Kidney glomerular epithelial cell (primary cell): ENCODE measurements around the gene GABBR2.

Experiments
- DNase-seq: peaks from one replicate; lab custom pipeline; 2025; lab: John Stamatoyannopoulos, UW

The GABBR2 gene

DNA sequence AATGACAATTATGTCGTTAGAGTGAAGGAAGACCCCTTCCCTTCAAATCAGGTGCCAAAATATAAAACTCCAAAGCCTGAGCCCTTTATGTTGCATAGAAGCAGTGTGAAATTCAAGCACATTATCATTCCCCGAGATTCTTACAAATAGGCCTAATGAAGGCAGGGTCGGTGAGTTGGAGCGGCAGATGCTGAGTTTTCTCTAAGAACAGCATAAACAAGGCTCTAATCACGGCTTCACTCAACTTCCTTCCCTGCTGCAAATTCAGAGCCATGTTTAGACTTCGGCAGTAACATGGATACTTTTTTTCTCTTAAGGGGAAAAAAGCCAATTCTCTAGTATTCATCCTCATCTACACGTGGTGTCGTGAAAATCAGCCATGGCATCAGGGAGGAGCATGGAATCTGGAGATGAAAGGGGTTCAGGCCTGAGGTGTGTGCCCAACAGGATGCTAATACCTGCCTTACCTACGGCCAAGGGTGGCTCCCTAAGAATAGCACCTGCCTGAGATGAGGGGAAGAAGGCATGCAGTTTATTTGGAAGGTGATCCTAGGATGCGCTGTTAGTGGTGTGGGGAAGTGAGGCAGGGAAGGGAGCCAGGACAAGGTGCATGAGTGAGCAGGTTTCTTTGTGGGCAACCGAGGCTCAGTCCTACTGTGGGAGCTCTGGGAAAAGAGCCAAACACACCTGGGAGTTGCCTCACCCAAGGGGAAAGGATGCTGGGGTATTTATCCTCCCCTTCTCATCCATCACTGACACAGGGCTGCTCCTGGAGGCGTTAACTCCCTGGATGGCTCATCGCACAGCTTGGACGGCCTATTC is 306.5 kb downstream of the GABBR2 start:
- no peak for DNase-seq

DNA sequence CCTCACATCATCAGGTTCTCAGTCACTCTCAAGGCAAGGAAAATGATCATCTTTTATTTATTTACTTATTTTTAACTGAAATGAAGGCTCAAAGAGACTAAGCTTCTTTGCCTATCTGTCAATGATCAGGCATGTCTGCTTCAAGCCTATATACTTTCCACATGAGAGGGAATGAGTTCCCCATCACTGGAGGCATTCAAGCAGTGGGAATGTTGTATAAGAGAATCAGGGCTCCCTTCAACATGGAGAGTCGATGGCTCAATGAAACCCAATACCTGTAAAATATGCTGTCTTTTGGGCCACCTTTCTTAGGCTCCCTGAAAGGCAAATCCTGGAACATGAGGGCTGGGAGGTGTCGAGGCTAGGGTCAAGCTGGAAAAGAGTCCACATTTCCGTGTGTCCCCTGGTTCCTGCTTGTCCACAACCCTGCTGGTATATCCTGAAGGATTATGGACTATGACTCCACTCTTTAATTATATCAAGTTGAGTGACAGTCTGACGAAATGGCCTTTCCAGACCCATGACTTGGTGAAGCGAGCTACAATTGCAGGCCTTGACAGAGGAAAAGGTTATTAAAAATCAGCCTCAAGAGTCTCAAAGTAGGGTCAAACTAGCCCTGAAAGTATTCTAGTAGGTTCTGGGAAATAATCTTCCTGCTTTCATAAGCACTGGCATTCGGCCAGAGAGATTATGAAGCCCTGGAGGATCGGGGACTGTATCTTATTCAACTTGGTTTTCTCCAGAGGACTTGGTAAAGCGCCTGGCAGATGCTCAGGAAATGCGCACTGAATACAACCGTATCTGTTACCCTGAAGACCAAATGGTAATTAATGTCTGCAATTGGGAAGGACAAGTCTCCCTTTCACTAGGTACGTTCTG is 307.4 kb downstream of the GABBR2 start:
- no peak for DNase-seq

DNA sequence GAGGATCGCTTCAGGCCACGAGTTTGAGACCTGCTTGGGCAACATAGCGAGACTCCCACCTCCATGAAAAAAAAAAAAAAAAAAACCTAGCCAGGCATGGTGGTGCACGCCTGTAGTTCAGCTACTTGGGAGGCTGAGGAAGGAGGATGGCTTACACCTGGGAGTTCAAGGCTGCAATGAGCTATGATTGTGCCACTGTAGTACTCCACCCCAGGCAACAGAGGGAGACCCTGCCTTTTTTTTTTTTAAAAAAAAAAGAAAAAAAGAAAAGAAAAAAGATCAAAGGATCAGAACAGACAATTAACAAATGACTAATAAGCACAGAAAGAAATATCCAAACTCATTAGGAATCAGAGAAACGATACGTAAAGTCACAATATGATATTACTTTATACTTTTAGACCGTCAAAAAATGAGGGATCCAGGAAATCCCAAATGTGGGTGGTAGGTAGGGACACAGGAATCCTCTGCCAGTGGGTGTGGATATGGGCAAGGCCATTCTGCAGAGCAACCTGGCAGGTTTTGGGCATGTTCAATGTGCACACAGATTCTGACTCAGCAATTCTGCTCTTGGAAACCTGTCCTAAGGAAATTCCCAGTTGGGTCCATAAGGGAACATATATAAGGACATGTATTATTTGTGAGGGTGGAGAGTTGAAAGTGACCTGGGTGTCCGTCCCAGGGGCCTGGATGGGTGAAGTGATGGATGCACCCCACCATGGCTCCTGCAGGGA is 308.6 kb downstream of the GABBR2 start:
- no peak for DNase-seq

DNA sequence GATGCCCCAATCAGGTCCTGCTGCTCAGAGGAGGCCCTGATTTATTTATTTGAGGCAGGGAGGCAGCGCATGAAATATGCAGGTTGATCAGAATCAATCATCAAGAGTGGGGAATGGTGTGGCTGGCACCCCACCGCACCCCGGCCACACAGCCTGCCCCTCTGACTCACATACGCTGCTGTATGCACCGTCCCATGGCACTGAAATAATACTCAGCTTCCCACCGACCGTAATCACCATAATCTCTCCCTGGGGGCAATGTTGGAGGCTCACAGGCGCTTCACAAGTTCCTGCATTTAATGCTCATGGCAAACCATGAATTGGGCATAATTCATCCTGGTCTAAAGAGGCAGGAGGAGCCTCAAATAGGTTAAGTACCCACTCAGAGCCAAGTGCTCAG is 312.1 kb downstream of the GABBR2 start:
- DNase-seq: no peak

DNA sequence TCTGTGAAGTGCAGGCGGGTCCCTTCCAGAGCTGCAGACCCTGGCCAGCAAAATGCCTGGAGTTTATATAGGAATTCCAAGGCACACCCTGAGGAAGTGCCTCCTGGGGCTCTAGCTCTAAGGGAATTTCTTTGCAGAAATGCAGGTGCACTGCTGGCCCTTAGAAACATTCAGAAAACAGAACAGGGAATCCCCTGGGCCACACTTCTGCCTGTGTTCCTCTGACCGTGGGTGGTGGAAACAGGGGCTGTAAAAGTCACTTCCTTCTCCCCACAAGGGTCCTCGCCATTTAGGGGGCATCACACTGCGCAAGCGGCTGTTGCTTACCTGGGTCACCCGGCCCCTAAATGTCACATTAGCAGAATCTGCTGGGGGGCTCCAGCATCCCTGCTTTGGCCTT is 312.5 kb downstream of the GABBR2 start:
- DNase-seq: no peak

DNA sequence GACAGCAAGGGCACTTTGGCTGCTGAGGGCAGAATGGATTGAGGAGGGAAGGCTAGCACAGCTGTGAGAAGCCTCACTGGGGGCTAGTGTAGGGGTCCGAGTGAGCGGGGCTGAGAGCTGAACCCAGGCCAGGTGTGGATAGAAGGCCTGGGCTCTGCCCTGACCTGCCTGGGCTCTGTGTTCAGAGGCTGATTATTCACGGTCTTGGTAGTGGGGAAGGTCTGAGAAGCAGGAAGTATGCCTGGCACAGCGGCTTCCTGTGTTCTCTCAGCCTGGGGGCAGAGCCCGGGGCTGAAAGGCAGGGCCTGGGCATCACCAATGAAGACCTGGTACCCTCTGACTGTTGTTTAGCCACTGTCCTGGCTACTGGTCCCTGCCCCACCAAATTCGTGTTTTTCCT is 316.9 kb downstream of the GABBR2 start:
- DNase-seq: no peak

DNA sequence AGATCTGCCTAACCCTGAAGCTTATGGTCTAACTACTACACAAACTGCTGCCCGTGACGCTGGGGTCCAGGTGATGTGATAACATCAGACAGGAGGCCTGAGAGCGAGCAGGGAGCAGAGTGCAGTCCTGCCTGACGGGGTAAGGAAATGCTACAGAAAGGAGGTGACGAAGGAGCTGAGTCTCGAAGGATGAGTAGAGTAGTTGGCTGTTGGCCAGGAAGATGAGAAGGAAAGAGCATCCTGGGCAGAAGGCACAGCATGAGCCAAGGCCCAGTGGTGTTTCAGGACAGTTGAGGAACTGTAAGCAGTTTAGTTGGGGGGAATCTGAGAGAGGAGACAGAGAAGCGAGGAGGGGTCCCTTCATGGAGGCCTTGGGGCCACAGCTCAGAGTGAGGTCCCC is 317.3 kb downstream of the GABBR2 start:
- DNase-seq: no peak

DNA sequence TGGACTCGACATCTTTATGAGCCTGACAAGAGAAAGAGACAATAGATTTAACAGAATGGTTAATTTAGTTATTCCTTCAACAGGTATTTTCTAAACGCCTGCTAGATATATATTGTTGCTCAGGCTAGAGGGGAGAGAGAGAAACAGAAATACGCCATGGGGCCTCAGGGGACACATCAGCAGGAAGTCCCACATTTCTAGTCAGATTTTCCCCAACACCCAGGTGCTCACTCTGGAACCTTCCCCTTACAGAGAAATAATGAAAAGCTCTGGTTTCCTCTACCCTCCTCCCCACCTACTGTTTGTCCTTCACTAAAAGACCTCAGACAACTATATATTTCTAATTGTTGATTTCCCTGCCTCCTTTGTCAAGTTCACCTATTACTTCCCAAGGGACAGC is 323.0 kb downstream of the GABBR2 start:
- DNase-seq: no peak

DNA sequence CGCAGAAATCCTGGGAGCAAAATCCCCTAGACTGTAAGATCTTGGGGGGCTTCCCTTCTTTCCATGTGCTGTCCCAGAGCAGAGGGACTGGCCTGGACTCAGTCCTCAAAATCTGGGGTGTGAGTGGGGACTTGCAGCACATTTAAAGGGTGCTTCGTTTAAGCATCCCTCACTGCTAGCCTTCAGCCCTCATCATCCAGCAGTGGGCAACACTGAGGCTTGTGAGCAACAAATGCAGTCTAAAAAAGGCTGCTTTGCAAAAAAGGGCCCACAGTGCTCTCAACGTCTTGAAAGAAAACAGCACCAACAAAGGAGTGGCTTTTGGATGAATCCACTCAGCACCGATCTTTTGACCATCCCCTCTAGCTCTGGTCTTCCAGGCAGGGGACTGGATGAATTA is 325.0 kb downstream of the GABBR2 start:
- no peak for DNase-seq

DNA sequence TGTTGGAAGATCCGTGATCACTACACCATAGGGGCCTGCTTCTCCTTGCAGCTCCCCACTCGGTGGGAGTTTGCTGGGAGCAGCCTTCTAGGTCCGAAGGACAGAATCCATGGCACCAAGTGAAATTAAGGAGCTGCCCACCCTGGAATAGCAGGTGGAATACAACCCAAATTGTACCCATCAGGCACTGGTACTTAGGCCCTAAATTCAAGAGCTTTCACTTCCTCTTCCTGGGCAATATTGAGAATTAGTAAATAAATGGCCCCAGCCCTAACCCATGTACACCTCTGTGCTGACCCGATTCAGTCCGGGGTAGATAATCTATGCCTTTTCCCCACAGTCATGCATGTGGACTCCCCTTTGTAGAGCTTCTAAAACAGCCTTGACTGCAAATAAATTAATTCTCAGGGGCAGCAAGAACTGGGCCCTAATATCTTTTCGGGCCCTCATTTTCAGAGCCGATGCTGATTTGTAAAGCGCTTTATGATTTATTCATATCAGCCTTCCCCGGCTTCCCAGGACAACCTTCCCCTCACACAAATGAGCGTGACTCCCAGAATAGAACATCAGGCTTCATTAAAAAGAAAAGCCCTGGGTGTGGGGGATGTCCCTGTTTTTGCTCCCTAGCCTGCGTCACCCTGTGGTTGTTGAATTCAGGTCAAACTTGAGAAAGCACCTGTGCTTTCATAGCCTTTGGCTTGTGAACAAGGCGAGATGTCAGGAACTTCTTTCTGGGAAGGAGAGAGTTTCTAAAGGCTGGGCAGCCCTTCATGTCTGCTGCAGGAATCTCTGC is 327.2 kb downstream of the GABBR2 start:
- DNase-seq: no peak

DNA sequence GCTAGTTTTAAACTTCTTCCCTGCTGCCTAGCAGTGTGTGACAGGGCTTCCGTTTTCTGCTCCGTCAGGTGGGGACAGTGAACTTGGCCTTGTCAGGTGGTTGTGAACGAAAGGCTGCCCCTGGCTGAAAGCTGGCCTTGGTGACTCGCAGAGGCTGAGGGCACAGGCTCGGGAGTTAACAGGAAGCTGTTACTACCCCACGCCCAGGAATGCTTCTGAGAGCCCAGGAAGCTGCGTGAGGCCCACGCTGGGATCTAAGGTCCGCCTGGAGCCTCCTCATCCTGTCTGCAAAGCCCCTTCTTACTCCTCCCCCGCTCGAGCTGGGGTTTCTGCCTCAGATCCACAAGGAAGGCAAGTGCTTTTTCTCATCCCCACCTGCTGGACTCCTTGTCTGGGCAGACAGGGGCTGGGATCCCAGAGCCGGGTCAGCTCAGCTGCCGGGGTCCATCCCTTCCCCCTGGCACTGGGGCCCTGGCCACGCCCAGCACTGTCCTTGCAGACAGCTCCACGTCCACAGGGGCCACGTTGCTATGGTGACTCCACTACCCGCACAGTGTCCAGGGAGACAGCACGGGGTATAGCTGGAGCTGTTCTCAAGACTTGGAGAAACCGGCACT is 328.6 kb downstream of the GABBR2 start:
- peak; percentile 38 for DNase-seq

DNA sequence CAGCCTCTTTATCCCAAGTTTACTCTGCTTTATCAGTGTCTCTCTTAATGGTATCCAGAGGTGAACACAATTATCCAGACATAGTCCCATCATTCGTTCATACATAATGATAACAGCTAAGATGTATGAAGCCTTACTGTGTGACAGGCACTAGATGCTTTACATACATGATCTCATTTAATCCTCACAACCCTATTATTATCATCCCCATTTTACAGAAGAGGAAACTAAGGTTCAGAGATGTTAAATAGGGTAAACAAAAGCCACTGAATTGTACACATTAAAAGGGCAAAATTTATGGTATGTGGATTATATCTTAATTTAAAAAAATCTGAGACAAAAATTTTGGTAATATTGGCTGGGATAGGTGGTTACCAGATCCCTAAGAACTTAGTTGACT is 329.2 kb downstream of the GABBR2 start:
- DNase-seq: no peak

DNA sequence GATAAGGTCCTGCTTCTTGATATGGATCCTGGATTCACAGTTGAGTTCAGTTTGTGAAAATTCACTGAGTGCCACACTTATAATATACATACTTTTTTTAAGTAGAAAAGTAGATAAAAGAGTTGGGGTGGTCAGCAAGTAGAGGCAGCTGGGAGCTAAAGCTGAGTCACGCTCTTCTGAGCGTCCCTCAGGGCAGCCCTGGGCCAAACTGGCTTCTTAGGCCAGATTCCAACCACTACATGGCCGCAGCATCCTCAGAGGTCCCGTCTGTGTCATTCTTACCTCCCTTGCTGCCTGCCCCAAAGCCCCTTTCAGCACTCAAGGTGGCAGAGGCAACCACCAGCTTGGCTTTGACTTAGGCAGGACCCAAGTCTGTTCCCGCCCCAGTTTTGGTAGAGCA is 329.9 kb downstream of the GABBR2 start:
- DNase-seq: no peak

DNA sequence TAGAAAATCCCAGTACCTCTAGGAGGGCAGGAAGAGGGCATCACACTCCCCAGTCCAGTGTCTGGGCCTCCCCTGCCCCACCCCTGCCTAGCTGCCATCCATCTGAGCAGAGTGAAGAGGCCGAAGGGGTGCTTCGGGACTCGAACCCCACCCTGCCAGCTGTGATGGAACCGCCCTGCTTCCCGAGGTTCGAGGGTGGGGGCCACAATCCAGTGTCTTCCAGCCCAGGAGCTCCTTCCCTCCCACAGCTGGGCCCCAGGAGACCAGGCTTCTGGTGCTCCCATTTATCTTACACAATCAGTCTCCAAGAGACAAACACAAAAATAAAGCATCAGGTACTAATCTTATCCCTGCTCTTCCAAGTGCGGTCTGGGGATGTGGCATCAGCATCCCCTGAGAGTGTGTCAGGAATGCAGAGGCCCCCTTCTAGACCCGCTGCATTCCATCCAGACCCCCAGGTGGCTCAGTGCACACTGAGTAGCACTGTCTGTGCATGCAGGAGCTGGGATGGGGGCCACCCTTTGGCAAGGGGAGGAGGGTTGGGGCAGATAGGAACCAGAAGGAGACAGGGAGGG is 330.4 kb downstream of the GABBR2 start:
- DNase-seq: no peak

DNA sequence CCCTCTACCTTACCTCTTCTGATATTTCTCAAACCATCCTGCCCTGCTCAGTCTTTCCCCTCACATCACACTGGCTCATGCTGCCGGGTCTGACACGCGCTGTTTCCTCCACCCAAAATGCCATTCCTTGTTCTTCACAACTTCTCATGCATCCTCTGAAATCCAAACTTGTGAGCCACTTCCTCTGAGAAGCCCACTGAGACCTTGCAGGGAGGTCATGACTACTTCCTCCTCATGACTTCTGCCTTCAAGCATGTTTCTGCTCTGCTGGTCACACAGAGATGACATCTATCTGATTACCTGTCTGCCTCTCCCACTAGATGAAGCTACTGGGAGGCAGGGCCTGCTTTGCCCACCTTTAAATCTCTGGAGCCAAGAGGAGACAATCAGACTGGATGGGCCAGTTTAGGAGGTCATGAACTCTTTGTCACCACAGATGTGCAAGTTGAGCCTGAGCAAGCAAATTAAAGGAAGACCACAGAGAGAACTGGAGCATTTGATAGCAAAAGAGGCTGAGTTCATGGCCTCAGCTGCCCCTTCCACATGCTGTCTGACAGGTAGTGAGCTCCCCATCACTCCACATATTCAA is 333.5 kb downstream of the GABBR2 start:
- peak; percentile 82 for DNase-seq

DNA sequence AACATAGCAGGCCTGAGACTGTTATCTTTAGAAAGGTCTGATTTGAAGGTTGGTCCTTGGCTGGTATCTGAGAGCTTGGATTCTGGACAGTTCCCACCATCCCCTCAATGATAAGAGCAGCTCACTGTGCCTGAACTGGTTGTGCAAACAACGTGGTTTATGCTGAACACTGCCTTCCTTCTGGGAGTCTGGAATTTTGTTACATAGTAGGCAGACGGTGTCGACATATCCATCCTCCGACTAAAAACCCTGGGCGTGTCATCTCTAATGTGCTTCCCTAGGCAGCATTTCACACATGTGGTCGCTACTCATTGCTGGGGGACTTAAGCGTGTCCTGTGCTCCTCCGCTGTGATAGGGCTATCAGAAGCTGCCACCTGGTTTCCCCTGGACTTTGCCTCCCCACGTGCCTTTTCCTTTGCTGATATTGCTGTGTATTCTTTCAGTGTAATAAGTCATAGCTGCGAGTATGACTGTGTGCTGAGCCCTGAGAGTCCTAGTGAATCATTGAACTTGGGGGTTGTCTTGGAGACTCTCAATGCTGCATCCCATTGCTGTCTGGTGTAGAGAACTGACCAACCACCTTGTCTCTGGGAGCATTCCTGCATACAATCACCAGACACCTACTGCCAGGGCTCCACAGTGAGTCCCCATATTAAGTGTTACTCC is 334.2 kb downstream of the GABBR2 start:
- DNase-seq: peak; percentile 93

DNA sequence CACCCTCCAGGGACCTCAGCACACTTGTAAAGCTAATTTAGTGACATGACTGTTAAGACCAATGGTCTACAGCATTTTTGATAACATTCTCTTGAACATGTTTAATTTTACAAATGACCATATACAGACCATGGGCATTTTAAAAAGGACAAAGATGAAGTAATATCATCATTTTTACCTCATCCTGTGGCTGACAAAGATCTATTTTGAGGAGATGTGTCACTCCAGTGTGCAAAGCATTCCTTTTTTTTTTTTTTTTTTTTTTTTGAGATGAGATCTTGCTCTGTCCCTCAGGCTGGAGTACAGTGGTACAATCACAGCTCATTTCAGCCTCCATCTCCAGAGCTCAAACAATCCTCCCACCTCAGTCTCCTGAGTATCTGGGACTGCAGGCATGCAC is 335.1 kb downstream of the GABBR2 start:
- DNase-seq: peak; percentile 5

DNA sequence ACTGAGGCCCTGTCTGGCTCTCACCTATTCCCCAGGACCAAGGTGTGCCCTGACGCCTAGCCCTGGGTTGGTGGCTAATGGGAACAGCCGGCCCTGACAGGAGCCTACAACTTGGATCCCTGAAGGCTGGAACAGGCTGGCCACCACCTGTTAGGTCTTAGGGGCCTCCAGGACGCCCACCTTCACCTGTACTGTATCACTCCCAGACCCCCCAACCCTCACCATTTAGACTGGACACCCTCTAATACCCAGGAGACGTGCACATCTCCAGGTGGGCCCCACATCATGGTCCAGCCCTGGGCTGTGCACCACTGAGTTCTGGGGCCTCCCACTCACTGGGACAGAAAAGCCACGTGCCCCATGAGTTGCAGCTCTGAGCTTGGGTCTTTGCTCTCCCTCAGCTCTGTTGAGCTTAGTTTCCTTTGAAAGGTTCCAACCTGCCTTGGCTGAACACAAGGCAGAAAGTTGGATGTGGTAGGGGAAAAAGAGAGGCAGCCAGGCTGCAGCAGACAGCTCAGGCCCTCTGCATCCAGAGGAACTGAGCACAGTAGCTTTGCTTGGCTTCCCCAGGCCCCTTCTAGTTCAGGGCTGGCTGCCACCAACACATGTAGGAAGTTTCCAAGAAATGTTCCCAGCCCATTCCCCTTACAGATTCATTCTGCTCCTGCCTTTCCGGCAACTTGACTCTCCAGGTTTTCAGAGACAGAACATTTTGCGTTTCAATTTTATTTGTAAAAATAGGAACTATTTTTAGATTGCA is 336.5 kb downstream of the GABBR2 start:
- DNase-seq: no peak

DNA sequence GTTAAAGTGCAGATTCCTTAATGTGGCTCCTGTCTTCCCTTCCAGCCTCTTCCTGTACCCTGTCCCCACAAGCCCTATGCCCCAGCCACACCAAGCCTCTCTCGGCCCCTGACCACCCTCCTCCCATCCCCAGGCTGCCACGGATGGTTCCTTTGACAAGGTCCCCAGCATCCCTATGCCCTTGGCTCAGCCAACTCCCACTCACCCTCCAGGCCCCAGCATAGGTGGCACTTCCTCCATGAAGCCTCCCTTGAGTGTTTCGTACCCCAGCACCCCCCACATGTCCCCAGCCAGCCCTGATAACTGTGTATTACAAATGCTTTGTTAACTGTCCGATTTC is 337.8 kb downstream of the GABBR2 start:
- DNase-seq: no peak
